Epithelial cell of umbilical artery (primary cell): ENCODE results near the gene SCGB3A1. TPM values are rescaled to one million over a fixed set of nuclear protein-coding genes. Genes with fewer than 3 reads are reported as not detected.

Experiments
- total RNA-seq: library from RNA; depleted of rRNA; stranded (reverse); fragments of >200 nt; gene quantifications from 2 replicates; pipeline ENCODE4 v1.2.3, GENCODE V29; 2014

SCGB3A1 gene
- total RNA-seq, result not detected in 2 replicates

DNA sequence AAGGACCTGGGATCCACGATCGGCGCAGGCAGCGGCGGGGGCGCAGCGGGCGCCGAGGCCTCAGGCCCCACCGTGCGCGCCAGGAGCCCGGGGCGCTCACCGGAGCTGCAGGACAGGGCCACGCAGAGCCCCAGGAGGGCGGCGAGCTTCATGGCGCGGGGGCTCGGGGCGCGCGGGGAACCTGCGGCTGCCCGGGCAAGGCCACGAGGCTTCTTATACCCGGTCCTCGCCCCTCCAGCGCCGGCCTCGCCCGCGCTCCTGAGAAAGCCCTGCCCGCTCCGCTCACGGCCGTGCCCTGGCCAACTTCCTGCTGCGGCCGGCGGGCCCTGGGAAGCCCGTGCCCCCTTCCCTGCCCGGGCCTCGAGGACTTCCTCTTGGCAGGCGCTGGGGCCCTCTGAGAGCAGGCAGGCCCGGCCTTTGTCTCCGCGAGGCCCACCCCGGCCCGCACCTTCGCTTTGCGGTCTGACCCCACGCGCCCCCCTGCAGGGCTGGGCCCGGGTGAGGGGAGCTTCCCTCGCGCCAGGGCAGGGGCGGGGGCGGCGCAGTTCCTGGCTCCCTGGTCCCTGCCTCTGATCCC is at the start of gene SCGB3A1:
Gene SCGB3A1 (minus strand): TSS at position 189 of the 577 bp plus-strand sequence. CDS start 37 bp downstream, at position 152.

Other genes starting within 250 kb of the SCGB3A1 start
- 12.3 and 20.1 TPM in 2 replicates for gene GFPT2, start 238.2 kb downstream of the SCGB3A1 start, total RNA-seq
- gene CNOT6, start 97.1 kb downstream of the SCGB3A1 start, total RNA-seq, result 16.2 and 16.4 TPM in 2 replicates
- gene FLT4, start 58.1 kb upstream of the SCGB3A1 start, total RNA-seq, result 14.7 and 28.6 TPM in 2 replicates
- not detected in 2 replicates for gene OR2Y1, start 148.6 kb upstream of the SCGB3A1 start, total RNA-seq
- gene MGAT1, start 211.3 kb upstream of the SCGB3A1 start, total RNA-seq, result 70.5 and 79.6 TPM in 2 replicates